ENCODE results near the gene LTBP1. TPM values are rescaled to one million over a fixed set of nuclear protein-coding genes. Genes with fewer than 3 reads are reported as not detected.
A peak's percentile ranks its signal among the peaks of the same experiment; 100 is the strongest.

Gene LTBP1
- total RNA-seq, 2 donors from 2014 or later, result 0.39 to 0.41 TPM

DNA sequence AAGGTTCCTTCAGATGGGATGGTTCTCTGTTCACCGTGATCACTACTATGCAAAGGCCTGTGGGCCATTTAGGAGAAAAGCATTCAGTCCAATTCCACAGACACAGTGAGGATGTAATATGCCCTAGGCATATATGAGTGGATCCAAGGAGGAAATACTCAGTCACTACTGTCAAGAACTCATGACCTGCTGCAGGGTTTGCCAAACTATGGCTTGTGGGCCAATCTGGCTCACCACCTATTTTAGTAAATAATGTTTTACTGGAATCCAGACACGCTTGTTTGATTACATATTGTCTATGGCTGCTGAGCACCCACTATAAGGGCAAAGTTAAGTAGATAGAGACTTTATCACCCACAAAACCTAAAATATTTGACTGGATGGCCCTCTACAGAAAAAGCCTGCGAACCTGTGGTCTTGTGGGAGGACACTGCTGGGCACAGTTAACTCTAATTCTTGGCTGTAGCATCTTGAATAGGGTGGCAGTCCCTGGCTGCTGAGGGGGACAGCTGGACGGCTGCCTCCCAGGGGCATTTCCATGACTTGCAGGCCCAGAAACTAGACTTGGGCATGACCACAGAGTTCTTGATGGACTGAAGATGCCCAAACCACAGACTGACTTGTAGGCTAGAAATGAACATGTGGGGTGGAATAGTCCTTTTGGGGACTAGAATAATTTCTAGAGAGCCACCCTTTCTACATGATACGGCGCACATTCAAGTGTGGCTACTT, 20.6 kb upstream of the LTBP1 start:
- DNase-seq (ENCODE audit: low spot score in 2 of 2), result no peak
- H3K27ac Mint-ChIP-seq, result no peak overlapping the region
- ATAC-seq, result no peak
- no peaks in the 10 kb centered on the region for H3K9me3 Mint-ChIP-seq
- H3K36me3 Mint-ChIP-seq, result no peaks in the 10 kb centered on the region

DNA sequence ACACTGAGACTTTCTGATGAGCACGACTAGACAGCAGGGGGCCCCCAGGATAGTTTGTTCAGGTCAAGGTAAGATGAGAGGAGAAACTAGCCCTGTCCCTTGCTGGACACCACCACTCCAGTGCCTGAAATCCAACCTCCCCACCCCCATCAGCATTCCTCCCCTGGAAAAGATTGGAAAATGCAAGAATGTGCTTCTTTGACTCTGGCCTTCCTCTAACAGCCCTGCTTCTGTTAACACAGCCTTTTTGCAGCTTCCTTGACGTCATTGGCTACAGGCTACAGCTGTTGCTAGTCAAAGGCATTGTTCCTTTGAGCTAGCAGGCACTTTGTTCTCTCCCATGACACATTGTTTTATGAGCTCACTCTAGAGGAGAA, 20.1 kb upstream of the LTBP1 start:
- DNase-seq (ENCODE audit: low spot score in 2 of 2) (no peak), ATAC-seq (no peak)
- Mint-ChIP-seq H3K36me3 (no peaks in the 10 kb centered on the region), H3K27ac (no peak overlapping the region), H3K9me3 (no peaks in the 10 kb centered on the region)

DNA sequence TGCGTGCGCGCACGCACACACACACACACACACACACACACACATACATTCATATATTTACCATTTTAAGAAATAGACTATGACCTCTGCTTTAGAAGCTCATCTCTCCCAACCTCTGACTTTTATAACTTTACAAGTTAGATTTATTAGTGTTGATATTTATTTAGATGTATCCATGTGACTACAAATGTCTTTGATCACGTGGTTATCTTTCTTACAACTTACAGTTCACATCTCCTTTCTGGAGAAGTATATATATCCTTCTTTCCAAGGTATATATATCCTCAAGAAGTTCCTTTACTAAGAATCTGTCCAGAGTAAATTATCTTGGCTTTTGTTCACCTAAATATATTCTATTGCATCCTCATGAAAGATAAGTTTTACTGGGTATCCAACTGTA, 16.3 kb upstream of the LTBP1 start:
- Mint-ChIP-seq H3K36me3 (no peaks in the 10 kb centered on the region), H3K9me3 (no peaks in the 10 kb centered on the region), H3K27ac (no peak overlapping the region)
- ATAC-seq, result no peak
- no peak for DNase-seq (ENCODE audit: low spot score in 2 of 2)

DNA sequence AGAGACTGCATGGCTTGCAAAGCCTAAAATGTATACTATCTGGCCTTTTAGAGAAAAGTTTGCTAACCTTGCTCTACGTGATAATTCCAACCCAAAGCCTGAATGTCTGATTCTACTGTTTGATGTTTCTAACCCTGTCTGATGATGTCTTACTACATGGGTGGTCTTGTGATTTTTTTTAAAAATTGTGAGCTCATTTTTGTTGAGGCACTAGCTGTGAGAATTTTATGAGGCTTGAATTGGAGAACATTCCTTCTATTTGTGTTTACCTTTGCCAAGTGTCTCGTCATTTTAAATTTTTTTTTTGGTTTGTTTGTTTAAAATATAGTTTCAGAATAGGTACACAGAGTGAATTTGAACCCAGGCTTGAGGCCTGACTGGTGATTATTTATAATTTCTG, 15.2 kb upstream of the LTBP1 start:
- ATAC-seq (no peak), DNase-seq (ENCODE audit: low spot score in 2 of 2) (no peak)
- Mint-ChIP-seq H3K27ac (no peak overlapping the region), H3K9me3 (no peaks in the 10 kb centered on the region), H3K36me3 (no peaks in the 10 kb centered on the region)

DNA sequence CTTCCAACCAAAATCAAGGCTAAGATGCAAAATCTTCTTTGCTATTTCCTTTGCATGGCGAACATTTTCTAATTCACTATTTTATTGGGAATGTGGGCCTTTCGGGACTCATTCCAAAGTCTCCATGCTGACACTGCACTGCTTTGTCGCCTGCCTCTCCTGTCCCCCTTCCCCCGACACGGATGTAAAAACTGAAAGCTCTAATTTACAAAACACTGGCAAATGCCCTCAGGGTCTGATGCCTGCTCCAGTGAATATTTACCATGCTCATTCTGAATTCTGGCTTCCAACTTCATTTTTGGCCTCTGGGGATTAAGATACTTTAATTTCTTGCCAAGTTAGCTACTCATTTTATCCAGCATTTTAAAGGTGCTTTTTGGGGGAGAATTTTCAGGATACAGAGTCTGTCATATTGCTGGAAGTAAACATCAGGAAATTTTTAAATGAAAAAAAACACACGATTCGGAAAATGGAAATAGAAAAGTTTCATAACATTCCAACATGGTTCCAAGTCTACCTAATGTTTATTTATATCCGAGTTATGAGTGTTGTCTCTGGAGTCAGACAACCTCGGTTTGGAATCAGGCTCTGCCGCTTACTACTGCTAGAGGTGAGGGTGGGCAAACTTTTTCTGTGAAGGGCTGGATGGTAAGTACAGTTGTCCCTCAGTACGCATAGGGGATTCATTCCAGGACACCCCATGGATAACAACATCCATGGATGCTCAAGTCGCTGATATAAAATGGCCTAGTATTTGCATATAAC, 14.6 kb upstream of the LTBP1 start:
- no peaks in the 10 kb centered on the region for H3K36me3 Mint-ChIP-seq
- DNase-seq (ENCODE audit: low spot score in 2 of 2) (no peak), ATAC-seq (no peak)
- H3K9me3 Mint-ChIP-seq, result no peaks in the 10 kb centered on the region
- H3K27ac Mint-ChIP-seq, result no peak overlapping the region

DNA sequence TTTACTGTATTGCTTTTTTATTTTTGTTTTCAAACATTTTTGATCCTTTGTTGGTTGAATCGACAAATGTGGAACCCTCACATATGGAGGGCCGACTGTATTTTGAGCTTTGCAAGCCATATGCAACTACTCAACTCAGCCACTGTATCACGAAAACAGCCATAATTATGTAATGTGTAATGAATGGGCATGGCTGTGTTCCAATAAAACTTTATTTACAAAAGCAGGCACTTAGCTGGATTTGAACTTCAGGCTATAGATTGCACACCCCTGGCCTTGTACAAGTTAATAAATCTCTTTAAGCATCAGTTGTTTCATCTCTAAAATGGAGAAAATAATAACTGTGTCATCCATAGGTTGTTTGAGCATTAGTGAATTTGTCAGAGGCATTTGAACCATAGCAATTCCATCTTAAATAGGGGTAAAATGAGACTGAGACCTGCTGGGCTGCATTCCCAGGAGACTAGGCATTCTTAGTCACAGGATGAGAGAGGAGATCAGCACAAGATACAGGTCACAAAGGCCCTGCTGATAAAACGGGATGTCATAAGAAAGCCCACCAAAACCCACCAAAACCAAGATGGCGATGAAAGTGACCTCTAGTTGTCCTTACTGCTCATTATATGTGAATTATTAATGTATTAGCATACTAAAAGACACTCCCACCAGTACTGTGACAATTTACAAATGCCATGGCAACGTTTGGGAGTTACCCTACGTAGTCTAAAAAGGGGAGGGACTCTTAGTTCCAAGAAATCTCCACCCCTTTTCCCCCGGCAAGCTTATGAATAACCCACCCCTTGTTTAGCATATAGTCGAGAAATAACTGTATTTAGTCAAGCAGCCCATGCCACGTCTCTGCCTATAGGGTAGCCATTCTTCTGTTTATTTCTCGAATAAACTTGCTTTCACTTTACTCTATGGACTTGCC, 13.7 kb upstream of the LTBP1 start:
- Mint-ChIP-seq H3K36me3 (no peaks in the 10 kb centered on the region), H3K27ac (no peak overlapping the region), H3K9me3 (no peaks in the 10 kb centered on the region)
- no peak for DNase-seq (ENCODE audit: low spot score in 2 of 2)
- no peak for ATAC-seq

DNA sequence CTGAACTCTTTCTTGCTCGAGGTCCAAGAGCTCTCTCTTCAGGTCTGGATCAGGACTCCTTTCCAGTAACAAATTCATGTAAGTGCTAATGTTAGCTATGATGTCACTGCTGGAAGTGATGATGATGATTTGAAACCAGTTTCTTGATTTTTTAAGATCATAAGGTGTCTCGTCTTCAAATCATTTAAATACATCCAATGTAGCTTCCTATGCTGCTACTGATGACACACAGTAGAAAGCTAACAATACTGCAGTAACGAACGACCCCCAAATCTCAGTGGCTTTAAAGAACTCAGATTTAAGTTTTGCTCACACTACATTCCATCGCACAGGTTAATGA, 13.0 kb upstream of the LTBP1 start:
- H3K36me3 Mint-ChIP-seq, result no peaks in the 10 kb centered on the region
- ATAC-seq, result no peak

DNA sequence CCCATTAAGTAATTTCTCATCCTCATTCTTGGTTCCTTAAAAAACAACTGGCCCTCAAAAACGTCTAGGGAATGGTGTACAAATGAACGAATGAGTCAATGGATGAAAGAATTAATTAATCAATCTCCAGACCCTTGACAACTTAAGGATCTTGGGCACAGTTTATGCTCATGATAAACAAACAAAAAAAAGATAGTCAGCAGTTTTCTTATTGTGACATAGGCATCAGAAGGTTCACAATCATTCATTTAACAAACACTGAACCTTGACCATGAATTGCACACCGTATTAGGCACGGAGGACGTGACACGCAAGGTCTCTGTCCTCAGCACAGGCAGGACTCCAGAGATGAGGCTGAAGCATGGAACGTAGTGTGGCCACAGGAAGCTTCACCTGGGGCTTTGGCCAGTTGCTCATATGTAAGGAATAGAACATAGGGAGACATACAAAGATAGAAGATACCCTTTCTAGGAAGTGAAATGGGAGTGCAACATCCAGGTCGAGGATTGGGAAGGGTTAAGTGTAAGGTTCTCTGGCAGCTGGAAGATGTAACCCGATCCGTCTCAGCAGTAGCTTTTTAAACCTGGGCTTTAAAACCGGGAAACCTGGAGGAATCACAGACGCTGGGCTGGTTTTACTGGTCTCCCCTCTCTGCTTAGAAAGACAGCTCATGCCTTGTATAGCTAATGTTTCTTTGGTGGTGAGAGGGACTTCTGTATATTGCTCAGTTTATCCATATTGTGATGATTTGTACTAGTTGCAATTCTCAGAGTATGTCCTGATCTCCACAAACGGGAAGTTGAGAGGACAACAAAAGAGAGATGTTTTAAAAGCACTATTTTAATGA, 8.9 kb upstream of the LTBP1 start:
- ATAC-seq (no peak), DNase-seq (ENCODE audit: low spot score in 2 of 2) (no peak)
- Mint-ChIP-seq H3K27ac (no peak overlapping the region), H3K36me3 (no peaks in the 10 kb centered on the region), H3K9me3 (no peaks in the 10 kb centered on the region)

More for the DNA sequence above, 13.0 kb upstream of the LTBP1 start:
- Mint-ChIP-seq H3K27ac (no peak overlapping the region), H3K9me3 (no peaks in the 10 kb centered on the region)
- DNase-seq (ENCODE audit: low spot score in 2 of 2), result no peak

DNA sequence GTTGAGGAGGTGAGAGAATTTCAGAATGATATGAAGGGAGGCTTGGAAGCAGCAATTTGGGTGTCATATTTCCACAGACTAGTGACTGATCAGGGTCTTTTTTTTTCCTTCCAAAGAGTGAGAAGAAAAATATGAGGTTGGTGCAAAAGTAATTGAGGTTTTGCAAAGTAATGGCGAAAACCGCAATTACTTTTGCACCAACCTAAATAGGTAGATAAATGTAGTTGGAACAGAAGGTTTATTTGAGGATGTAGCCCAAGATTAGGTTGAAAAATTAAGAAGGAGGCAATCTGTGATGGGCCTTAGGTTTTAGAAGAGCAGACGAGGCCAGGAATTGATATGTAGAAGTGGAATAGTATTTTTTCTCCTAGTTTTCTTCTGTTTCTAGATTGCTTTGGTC, 7.8 kb upstream of the LTBP1 start:
- ATAC-seq (no peak), DNase-seq (ENCODE audit: low spot score in 2 of 2) (no peak)
- Mint-ChIP-seq H3K27ac (no peak overlapping the region), H3K36me3 (no peaks in the 10 kb centered on the region), H3K9me3 (no peaks in the 10 kb centered on the region)

DNA sequence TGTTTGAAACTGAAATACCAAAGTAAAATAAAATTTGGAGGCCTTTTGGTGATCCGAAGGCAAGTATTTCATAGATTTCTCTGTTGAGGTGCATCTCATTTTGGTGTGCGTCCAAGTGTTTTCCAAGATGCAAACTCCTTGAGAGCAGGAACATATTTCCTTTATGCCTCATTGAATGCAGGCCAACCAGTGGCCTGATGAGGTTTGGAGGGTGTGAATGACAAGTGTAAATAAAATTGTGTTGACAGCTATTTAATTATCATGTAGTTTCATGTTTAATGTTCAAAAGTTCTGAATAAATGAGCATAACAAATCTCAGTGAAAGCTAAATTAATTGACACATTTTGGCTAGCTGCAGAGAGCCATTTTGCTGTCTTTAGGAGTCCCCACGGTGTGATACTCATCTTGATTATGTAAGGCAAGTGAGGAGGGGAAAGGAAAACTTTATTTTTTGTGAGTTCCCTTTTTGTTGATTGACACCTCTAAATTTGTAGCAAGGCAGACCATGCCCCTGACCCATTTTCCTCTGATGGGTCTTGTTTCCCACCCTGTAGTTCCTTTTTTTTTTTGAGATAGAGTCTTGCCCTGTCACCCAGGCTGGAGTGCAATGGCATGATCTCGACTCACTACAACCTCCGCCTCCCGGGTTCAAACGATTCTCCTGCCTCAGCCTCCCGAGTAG, 6.3 kb upstream of the LTBP1 start:
- Mint-ChIP-seq H3K36me3 (no peaks in the 10 kb centered on the region), H3K9me3 (no peaks in the 10 kb centered on the region), H3K27ac (no peak overlapping the region)
- DNase-seq (ENCODE audit: low spot score in 2 of 2) (no peak), ATAC-seq (no peak)

DNA sequence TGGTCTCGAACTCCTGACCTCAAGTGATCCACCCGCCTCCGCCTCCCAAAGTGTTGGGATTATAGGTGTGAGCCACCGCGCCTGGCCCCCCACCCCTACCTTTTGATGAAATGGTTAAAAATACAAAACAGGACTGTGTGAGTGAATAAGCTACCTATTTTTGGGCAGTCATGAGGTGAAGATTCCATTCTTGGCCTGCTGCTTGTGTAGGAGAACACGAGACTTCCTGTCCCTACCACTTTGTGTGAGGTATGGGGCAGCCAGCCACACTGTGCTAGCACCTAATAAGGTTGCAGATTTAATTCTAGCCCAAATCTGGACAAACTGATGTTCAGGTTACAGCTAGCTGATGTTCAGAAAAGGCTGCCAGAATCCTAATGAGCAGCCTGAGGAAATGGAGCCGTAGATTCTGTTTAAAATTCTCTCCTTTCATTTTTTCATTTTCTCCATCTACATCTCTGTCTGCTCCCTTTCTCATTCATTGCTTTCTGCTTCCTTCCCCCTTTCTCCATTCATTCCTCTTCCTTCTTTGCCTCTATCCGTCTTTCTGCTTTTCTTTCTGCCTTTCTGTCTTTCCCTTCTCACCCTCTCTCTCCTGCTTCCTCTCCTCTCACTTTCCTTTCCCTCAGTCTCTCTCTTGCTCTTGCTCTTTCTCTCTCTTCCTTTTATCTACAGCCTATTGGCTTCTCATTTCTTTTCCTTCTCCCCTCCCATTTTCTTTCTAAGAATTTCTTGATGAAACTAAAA, 4.6 kb upstream of the LTBP1 start:
- Mint-ChIP-seq H3K9me3 (no peaks in the 10 kb centered on the region), H3K36me3 (no peaks in the 10 kb centered on the region), H3K27ac (no peak overlapping the region)
- no peak for DNase-seq (ENCODE audit: low spot score in 2 of 2)
- no peak for ATAC-seq

DNA sequence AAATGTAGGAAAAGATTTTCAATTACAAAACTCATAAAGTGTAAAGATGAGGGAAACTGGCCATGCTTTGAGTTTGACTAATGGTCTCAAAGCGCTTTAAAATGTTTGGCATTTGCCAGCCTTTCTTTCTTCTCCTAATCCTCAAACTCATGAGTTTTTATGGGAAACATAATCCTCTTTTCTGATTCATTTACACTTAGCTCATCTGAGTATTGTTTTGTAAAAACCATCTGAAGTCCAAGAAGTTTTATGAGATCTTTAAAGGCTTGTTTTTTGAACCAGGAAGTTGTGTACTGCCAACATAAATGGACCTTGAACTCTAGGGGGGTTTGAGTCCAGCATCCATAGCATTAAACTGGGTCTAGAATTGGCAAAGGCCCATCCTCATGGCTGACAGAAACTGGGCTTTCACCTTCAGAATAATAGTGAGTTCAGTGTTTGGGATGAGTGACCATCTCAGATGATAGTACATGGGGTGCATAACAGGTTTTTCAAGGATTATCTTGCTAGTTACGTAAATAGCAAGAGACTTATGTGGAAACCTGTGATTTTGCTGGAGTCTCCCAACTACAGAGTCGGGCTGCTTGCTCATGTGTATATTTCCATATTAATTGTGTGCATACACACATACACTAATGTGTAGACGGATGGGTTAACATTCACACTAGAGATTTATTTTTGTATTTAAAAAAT, 3.8 kb upstream of the LTBP1 start:
- no peak for DNase-seq (ENCODE audit: low spot score in 2 of 2)
- Mint-ChIP-seq H3K9me3 (no peaks in the 10 kb centered on the region), H3K27ac (no peak overlapping the region), H3K36me3 (no peaks in the 10 kb centered on the region)
- no peak for ATAC-seq

DNA sequence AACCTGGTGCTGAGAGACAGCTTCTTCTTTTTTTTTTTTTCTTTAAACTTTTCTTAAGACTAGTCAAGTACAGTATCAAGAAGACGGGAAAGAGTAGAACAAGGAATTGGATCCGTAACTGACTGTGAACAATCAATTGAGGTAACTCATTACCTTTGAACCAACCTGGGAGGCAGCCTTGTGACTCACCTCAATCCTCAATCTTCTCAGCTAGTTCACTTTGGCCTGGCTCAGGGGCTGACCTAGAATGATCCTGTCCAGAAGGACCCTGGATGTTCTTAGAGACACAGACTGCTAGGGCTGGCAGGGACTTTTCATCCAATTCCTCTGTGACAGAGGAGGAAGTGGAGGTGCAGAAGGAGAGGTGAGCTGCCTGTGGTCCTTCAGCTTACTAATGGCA, 1.5 kb upstream of the LTBP1 start:
- DNase-seq (ENCODE audit: low spot score in 2 of 2) (no peak), ATAC-seq (no peak)
- Mint-ChIP-seq H3K27ac (no peak overlapping the region), H3K36me3 (peaks cover 0 to 9% of the 10 kb centered on the region in 2 donors), H3K9me3 (no peaks in the 10 kb centered on the region)

DNA sequence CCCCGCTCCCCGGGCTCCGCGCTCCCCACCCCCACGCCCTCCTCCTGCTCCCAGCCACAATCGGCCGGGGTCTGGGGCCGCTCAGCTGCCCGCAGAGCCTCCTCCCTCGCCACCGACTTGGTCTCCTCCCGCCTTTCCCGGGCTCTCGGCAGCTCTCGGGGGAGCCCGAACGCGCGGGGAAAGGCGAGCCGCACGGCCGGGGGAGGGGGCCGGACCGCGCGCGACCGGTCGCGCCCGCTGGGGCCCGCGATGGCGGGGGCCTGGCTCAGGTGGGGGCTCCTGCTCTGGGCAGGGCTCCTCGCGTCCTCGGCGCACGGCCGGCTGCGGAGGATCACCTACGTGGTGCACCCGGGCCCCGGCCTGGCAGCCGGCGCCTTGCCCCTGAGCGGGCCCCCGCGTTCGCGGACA, 327 bp downstream of the LTBP1 start:
- peak in 1 of 2 donors; percentile 5 for DNase-seq (ENCODE audit: low spot score in 2 of 2)

More for the DNA sequence above, 327 bp downstream of the LTBP1 start:
- Mint-ChIP-seq H3K36me3 (peaks cover 0 to 9% of the 10 kb centered on the region in 2 donors), H3K9me3 (no peaks in the 10 kb centered on the region), H3K27ac (no peak overlapping the region)
- ATAC-seq, result peak in 1 of 2 donors; percentile 25

All from activated naive CD4-positive, alpha-beta T cell treated with anti-CD3 and anti-CD28 coated beads, Interleukin-2, amount 50 U/mL, for 72 hours (primary cell).